Measurements from ENCODE around the gene MGAM2.
"Not testable (repeated sequence)": the region's sequence is repeated elsewhere in the genome, so short reads cannot be mapped to it uniquely, and the experiment has no call there.

Gene MGAM2

DNA sequence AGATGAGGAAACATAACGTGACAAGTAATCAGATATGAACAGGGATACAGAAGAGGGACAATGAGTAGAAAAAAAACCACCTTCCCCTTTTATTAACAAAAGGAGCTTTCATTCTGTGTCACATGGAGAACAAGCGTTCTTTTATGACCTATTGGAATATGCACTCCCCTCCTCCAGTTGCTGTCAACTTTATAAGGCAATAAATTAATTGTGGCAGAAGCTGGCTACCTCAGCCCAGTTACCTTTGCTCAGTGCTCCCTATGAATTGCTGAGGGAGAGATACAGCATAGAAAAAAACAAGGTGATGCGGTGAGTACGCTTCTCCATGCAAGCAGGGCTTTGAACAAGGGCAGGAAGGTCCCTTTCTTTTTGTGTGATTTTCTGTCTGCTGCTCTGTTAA, at the start of gene MGAM2:
TSS of gene MGAM2 (plus strand) at position 220 of the 400 bp plus-strand sequence. CDS start 5,156 bp downstream, outside the sequence.
- FAIRE-seq = no peak

DNA sequence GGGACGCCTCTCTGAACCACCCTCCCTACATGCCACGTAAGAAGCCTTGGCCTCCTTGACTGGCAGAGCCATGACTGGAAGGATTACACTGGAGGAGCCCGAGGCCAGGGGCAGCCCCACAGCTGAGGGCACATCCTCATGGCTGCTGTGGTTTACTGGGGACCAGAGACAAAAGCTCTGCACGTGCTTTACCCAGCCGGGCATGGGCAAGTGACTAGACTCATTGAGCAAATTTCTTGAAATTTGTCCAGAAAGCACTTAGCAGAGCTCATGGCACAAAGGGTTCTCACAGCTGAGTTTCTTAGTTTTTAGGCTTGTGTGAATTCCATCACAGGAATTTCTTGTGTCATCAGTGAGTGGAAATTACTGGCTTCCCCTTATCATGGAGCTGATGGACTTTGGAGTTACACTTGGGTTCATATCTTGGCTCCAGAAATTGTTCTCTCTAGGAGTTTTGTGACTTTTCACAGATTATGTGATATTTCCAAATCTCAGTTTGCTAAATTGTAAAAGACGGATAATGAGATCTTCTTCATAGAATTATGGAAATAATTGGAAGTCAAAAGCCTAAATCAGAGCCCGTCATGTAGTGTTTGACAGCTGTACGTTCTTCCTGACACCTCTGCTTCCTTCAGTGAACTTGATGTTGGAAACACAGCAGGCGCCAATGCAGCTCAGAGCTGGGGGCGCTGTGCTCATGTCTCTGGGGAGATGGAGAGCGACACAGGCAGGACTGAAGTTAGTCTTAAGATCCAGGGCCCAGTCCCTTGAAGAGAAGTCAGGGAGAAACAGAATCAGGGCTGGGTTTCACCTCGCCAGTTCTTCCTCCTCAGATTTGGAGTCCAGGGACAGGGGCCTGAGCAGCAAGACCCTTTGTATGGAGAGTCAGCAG, 47.7 kb upstream of the MGAM2 start:
- no peak for FAIRE-seq

DNA sequence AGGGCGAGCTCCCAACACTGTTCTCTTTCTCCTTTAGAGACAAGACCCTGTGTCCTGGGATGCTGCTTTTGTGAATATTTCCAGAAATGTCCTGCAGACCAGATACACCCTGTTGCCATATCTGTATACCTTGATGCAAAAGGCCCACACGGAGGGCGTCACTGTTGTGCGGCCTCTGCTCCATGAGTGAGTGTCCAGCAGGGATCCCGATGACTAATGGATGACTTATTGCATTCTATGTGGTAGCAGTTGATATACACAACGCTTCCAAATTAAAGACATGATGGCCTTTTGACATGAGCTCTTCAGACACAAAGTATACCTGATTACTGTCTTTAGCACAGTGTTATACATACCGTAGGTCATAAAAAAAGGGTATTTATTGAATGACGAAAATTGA, 45.0 kb upstream of the MGAM2 start:
- no peak for FAIRE-seq

GRCh38 chr7:142077762-142078161, 33.8 kb upstream of the MGAM2 start:
- FAIRE-seq = no peak

GRCh38 chr7:142083605-142084004, 27.9 kb upstream of the MGAM2 start:
- FAIRE-seq = no peak

DNA sequence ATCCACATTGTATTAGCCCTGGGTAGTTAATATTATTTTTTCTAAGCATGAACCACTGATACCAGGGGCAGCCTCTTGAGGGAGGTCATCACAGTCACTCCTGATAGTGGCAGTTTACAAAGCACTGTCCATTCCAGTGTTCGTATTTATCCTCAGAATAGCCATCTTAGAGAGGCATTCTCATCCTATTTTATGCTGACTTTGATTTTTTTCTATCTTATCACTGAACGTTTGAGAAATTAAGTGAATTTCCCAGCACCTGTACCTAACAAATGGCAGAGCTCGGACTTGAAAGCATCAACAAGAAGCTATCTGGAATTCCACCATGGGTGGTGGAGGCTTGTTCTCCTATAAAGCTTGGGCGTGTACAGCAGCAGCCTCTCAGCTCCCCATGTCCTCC, 26.1 kb upstream of the MGAM2 start:
- no peak for FAIRE-seq

- FAIRE-seq = no peak
Measured at GRCh38 chr7:142088022-142088714, 23.4 kb upstream of the MGAM2 start.

DNA sequence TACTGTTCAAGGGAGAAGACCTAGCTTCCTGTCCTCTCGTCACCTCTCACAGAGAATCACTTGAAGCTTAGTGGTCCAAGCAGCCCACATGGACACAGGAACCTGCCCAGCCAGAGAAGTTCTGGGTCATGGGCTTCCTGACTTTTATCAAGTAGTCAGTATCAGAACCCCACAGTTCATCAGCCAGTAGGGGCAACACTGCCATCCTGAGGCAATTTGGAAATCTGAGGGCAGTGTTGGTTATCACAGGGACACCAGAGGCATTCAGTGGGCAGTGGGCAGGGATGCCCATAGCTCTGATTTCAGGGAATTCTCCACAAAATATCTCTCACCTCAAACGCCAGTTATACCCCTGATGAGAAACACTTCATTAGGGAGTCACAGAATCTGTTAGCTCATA, 22.5 kb upstream of the MGAM2 start:
- FAIRE-seq = no peak

GRCh38 chr7:142091961-142092360, 19.6 kb upstream of the MGAM2 start:
- no peak for FAIRE-seq

GRCh38 chr7:142094861-142095260, 16.7 kb upstream of the MGAM2 start:
- FAIRE-seq = no peak

GRCh38 chr7:142097571-142097970, 13.9 kb upstream of the MGAM2 start:
- FAIRE-seq = no peak

DNA sequence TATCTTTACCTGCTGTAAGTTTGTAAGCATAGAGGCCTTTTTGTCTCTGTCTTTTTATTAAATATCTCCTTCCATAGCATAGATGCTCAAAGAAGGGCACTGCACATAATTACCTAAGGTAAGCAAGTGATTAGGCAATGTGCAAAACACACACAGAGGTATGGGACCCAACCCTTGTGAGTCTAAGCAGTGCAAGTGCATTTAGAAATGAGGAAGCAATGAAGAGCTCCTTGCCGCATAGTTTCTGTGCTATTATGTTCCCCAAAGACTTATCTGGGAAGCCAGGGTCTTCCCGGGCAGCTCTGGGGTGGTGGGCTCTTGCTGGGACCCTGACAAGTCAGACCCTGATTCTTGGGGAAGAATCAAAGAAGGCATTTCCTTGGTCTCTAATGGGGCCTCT, 13.5 kb upstream of the MGAM2 start:
- FAIRE-seq = no peak

DNA sequence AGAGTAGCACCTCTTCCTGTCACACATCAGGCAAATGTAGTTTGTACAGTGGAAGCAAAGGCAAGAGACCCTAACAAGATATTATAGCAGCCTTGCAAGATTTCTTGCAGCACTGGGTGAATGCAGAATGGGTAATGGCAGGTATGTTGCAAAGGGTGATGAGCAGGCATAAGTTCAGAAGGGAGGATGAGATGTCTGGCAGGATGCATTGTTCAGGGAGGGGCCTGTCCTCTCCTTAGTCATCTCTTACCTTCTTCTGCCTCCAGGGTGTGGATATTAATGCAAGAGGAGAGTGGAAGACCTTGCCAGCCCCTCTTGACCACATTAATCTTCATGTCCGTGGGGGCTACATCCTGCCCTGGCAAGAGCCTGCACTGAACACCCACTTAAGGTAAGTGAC, 12.2 kb upstream of the MGAM2 start:
- FAIRE-seq = not testable (repeated sequence)

GRCh38 chr7:142100634-142101033, 10.9 kb upstream of the MGAM2 start:
- no peak for FAIRE-seq

GRCh38 chr7:142101794-142102193, 9.7 kb upstream of the MGAM2 start:
- not testable (repeated sequence) for FAIRE-seq

GRCh38 chr7:142104550-142105527, 6.7 kb upstream of the MGAM2 start:
- no peak for FAIRE-seq

DNA sequence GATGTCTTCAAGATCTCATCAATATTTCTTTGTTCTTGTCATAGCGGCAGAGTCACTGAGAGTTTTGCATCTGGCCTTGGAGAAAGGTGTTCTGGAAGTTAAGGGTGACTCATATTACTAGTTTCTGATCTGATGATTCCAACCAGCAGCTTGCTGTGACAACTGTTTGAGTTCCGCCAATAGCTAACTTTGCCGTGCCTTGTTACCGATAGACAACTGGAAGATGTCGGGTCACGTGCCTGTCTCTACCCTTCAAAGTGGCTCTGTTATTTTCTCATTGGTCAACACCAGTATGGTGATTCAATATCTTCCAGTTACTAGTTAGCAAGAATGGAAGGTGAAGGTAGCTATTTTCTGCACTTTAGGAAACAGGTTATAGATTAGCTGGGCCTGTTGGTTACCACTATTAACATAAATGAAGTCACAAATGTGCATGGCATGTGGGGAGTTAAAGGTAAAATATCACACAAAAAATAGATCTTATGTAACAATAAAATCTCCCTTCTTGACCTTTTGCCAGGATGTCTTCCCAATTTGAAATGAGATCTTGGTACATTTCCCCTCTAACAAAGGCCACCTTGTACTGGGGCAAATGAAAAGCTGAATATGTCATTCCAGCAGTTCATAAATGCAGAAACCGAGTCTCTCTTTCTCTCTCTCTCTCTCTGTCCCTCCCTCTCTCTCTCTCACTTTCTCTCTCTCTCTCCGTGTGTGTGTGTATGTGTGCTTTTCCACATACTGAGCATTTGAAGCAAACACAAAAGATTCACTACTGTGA, 2.6 kb upstream of the MGAM2 start:
- FAIRE-seq = no peak

DNA sequence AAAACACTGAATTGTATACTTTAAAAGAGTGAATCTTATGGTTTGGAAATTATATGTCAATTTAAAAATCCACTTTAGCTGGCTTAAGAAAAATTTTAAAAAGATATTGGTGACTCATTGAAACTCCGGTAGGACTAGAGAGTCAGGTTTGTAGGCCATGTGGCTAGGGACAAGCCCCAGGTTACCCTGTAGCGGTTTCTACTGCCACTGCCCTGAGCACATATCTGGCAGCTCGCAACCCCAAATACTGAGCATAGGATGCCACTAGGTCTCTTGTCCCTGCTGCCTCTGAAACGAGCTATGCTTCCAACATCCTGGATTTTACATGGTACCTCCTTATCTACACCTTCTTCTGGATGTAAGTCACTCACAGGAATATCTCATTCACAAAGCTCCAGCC, 1.4 kb upstream of the MGAM2 start:
- FAIRE-seq = no peak

DNA sequence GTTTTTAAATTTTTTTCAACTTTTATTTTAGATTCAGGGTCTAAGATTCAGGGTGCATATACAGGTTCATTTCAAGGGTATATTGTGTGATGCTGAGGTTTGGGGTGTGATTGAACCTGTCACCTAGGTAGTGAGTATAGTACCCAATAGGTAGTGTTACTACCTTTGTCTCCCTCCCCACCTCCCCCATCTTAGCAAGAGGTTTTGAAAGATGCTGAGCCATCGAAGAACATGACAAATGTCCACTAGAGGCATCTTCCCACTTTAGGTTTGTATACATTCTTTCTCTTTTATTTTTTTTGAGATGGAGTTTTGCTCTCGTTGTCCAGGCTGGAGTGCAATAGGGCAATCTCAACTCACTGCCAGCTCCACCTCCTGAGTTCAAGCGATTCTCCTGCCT, 880 bp upstream of the MGAM2 start:
- no peak for FAIRE-seq

DNA sequence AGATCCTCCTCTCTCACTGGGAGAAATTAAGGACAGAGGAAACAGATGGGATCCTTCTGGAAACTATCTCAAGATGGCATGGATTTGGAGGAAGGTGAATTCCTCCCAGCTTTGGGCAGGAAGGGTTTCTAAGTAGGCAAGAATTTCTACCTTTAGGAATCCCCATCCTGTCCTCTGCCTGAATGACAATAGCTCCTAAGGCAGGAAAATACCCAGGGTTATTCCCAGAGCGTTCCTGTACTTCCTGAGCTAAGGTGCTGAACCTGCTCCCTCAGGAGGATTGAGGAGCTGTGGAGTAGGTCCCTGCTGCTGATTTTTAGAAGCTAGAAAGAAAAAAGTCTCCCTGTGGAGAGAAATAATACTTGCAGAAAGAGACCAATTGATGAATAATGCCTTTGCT, 568 bp downstream of the MGAM2 start:
- no peak for FAIRE-seq

- FAIRE-seq = no peak
Measured at GRCh38 chr7:142114207-142114606, 2.7 kb downstream of the MGAM2 start.

- FAIRE-seq = no peak
Measured at GRCh38 chr7:142120524-142120923, 9.0 kb downstream of the MGAM2 start.

Measured in islet of Langerhans (tissue), 1 donor.